ENCODE results near the gene FMR1. TPM values are rescaled to one million over a fixed set of nuclear protein-coding genes. Genes with fewer than 3 reads are reported as not detected.

The FMR1 gene
- total RNA-seq, 1 donor from 2014 or later = 45.4 TPM

DNA sequence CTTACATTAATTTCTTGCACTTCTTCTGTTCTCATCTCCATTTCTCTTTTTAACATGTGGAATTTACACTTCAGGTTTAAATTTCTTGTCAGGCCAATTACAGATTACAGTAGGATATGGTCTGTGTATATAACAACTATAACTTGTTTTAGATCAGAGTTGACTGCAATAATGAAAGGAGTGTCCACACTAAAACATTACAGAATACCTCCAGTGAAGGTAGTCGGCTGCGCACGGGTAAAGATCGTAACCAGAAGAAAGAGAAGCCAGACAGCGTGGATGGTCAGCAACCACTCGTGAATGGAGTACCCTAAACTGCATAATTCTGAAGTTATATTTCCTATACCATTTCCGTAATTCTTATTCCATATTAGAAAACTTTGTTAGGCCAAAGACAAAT is 36.8 kb downstream of the FMR1 start:
- Mint-ChIP-seq H3K4me3 (ENCODE audit: unreplicated experiment) (no peak overlapping the region), H3K4me1 (ENCODE audit: low read depth, unreplicated experiment) (no peaks in the 10 kb centered on the region), H3K36me3 (ENCODE audit: unreplicated experiment) (no peaks in the 10 kb centered on the region), H3K27me3 (ENCODE audit: unreplicated experiment) (no peaks in the 10 kb centered on the region), H3K27ac (ENCODE audit: unreplicated experiment) (no peak overlapping the region), H3K9me3 (ENCODE audit: unreplicated experiment) (no peaks in the 10 kb centered on the region)
- TF ChIP-seq, protein P1, sequence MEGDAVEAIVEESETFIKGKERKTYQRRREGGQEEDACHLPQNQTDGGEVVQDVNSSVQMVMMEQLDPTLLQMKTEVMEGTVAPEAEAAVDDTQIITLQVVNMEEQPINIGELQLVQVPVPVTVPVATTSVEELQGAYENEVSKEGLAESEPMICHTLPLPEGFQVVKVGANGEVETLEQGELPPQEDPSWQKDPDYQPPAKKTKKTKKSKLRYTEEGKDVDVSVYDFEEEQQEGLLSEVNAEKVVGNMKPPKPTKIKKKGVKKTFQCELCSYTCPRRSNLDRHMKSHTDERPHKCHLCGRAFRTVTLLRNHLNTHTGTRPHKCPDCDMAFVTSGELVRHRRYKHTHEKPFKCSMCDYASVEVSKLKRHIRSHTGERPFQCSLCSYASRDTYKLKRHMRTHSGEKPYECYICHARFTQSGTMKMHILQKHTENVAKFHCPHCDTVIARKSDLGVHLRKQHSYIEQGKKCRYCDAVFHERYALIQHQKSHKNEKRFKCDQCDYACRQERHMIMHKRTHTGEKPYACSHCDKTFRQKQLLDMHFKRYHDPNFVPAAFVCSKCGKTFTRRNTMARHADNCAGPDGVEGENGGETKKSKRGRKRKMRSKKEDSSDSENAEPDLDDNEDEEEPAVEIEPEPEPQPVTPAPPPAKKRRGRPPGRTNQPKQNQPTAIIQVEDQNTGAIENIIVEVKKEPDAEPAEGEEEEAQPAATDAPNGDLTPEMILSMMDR (IDR thresholded peaks at IDR 0.05; ENCODE audit: partially characterized antibody, unreplicated experiment) = no peak
- DNase-seq = no peak

DNA sequence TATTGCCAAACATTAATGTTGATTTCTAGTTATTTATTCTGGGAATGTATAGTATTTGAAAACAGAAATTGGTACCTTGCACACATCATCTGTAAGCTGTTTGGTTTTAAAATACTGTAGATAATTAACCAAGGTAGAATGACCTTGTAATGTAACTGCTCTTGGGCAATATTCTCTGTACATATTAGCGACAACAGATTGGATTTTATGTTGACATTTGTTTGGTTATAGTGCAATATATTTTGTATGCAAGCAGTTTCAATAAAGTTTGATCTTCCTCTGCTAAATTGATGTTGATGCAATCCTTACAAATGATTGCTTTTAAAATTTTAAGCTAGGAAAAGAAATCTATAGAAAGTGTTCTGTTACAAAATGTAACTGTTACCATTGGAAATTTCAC is 38.6 kb downstream of the FMR1 start:
- H3K4me3 Mint-ChIP-seq (ENCODE audit: unreplicated experiment) = no peak overlapping the region
- no peaks in the 10 kb centered on the region for H3K27me3 Mint-ChIP-seq (ENCODE audit: unreplicated experiment)
- no peaks in the 10 kb centered on the region for H3K4me1 Mint-ChIP-seq (ENCODE audit: low read depth, unreplicated experiment)
- TF ChIP-seq, protein P1 (IDR thresholded peaks at IDR 0.05; ENCODE audit: partially characterized antibody, unreplicated experiment) = no peak
- no peaks in the 10 kb centered on the region for H3K36me3 Mint-ChIP-seq (ENCODE audit: unreplicated experiment)
- no peak for DNase-seq
- no peak overlapping the region for H3K27ac Mint-ChIP-seq (ENCODE audit: unreplicated experiment)
- no peaks in the 10 kb centered on the region for H3K9me3 Mint-ChIP-seq (ENCODE audit: unreplicated experiment)

DNA sequence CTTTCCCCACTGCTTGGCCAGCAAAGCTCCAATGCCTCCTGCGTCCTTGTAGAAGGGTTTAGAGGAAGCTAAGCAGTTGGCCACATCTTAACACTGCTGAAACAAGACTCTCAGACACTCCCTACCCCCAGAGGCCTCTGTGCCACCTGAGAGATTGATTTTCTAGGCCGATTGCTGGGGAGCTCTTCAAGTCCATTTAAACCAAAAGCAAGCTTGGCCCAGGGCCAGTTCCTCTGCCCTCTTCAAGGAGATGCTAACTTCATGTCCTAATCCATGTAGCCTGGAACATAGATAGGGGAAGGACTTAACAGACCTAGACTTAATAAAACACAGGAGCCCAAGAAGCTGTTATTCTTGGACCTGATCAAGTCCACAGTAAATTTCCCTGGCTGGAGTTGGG is 42.3 kb downstream of the FMR1 start:
- Mint-ChIP-seq H3K9me3 (ENCODE audit: unreplicated experiment) (no peaks in the 10 kb centered on the region), H3K27me3 (ENCODE audit: unreplicated experiment) (no peaks in the 10 kb centered on the region), H3K4me3 (ENCODE audit: unreplicated experiment) (no peak overlapping the region), H3K27ac (ENCODE audit: unreplicated experiment) (no peak overlapping the region), H3K36me3 (ENCODE audit: unreplicated experiment) (no peaks in the 10 kb centered on the region), H3K4me1 (ENCODE audit: low read depth, unreplicated experiment) (no peaks in the 10 kb centered on the region)
- TF ChIP-seq, protein P1 (IDR thresholded peaks at IDR 0.05; ENCODE audit: partially characterized antibody, unreplicated experiment) = no peak
- DNase-seq = no peak

DNA sequence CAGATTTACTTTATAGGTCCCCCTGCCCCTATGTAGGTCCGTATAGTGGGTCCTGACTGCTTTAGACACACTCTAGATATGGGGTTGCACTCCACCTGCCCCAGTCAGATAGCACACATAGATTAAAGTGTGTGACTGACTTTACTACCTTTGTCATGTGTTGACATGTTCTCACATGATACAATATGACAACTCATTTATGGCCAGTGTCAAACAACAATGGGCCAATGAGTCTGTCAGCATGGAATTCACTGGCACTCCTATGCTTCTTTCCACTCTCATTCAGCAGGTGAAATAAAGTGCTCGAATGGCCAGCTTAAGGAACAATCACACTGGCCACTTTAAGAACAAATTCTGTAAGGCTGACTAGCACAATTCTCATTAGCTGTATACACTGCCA is 45.6 kb downstream of the FMR1 start:
- no peaks in the 10 kb centered on the region for H3K36me3 Mint-ChIP-seq (ENCODE audit: unreplicated experiment)
- H3K4me1 Mint-ChIP-seq (ENCODE audit: low read depth, unreplicated experiment) = no peaks in the 10 kb centered on the region
- TF ChIP-seq, protein P1 (IDR thresholded peaks at IDR 0.05; ENCODE audit: partially characterized antibody, unreplicated experiment) = no peak
- H3K27me3 Mint-ChIP-seq (ENCODE audit: unreplicated experiment) = no peaks in the 10 kb centered on the region
- no peak overlapping the region for H3K4me3 Mint-ChIP-seq (ENCODE audit: unreplicated experiment)
- H3K9me3 Mint-ChIP-seq (ENCODE audit: unreplicated experiment) = no peaks in the 10 kb centered on the region
- no peak for DNase-seq
- H3K27ac Mint-ChIP-seq (ENCODE audit: unreplicated experiment) = no peak overlapping the region

DNA sequence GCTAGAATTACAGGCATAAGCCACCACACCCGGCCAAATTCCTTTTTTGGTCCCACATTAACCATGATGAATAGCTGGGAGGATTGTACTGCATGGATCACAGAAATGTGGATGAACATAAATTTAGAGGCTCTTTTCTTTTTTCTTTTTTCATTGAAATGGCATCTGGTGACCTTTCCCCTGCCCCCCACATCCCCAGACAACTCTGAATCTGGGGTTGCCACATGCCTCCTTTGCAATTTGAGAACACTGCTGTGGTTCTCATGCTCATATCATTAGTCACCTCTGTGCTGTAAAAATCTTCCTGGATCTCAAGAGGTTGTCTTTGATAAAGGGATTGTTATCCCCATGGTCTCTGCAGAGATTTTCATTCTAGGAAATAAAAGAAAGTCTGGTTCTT is 46.6 kb downstream of the FMR1 start:
- no peak overlapping the region for H3K4me3 Mint-ChIP-seq (ENCODE audit: unreplicated experiment)
- no peak for DNase-seq
- no peaks in the 10 kb centered on the region for H3K4me1 Mint-ChIP-seq (ENCODE audit: low read depth, unreplicated experiment)
- H3K27me3 Mint-ChIP-seq (ENCODE audit: unreplicated experiment) = no peaks in the 10 kb centered on the region
- TF ChIP-seq, protein P1 (IDR thresholded peaks at IDR 0.05; ENCODE audit: partially characterized antibody, unreplicated experiment) = no peak
- H3K27ac Mint-ChIP-seq (ENCODE audit: unreplicated experiment) = no peak overlapping the region
- no peaks in the 10 kb centered on the region for H3K9me3 Mint-ChIP-seq (ENCODE audit: unreplicated experiment)
- H3K36me3 Mint-ChIP-seq (ENCODE audit: unreplicated experiment) = no peaks in the 10 kb centered on the region

All from glutamatergic neuron (in vitro differentiated cells).